ENCODE measurements around the gene MPV17.

MPV17 gene

GRCh38 chr2:27322766-27323595 lies at the start of gene MPV17:
MPV17 (minus strand) TSS chr2:27323097; CDS start chr2:27322517, 580 bp downstream.
- TF ChIP-seq ZFX (IDR thresholded peaks at IDR 0.05) (peak; percentile 69; the same call in 1 of the 2 replicates), CTCF (conservative IDR thresholded peaks at IDR 0.05) (no peak)

GRCh38 chr2:27370816-27371620 lies 48.1 kb upstream of the MPV17 start:
- TF ChIP-seq ZFX (IDR thresholded peaks at IDR 0.05), result peak; percentile 98
- TF ChIP-seq CTCF (conservative IDR thresholded peaks at IDR 0.05), result no peak
- peak overlapping the region; percentile 95 for H3K27ac ChIP-seq

More at GRCh38 chr2:27322766-27323595, at the start of gene MPV17:
- H3K27ac ChIP-seq, result peak within 1 kb of the TSS; percentile 95

- TF ChIP-seq CTCF (conservative IDR thresholded peaks at IDR 0.05), result peak; percentile 90
- TF ChIP-seq ZFX (IDR thresholded peaks at IDR 0.05), result no peak
- H3K27ac ChIP-seq, result peak within 1 kb of the TSS; percentile 95
Observed at GRCh38 chr2:27370026-27370815, 47.3 kb upstream of the MPV17 start, which contains the start of the genes EIF2B4 and SNX17. EIF2B4 (minus strand) TSS chr2:27370338; CDS start chr2:27370314, 24 bp downstream. SNX17 (plus strand) TSS chr2:27370616; CDS start chr2:27370744, 128 bp downstream.

GRCh38 chr2:27369471-27370025 lies 46.7 kb upstream of the MPV17 start:
- TF ChIP-seq CTCF (conservative IDR thresholded peaks at IDR 0.05) (no peak), ZFX (IDR thresholded peaks at IDR 0.05) (no peak)
- peak overlapping the region; percentile 95 for H3K27ac ChIP-seq

- H3K27ac ChIP-seq, result no peak overlapping the region
- TF ChIP-seq ZFX (IDR thresholded peaks at IDR 0.05), result no peak
- TF ChIP-seq CTCF (conservative IDR thresholded peaks at IDR 0.05), result no peak
Observed at GRCh38 chr2:27363933-27364332, 41.0 kb upstream of the MPV17 start.

GRCh38 chr2:27362678-27363420 lies 40.0 kb upstream of the MPV17 start:
- no peak overlapping the region for H3K27ac ChIP-seq
- TF ChIP-seq CTCF (conservative IDR thresholded peaks at IDR 0.05) (no peak), ZFX (IDR thresholded peaks at IDR 0.05) (no peak)

Measured in C4-2B (cell line).